ENCODE data around the gene SMIM32.

DNA sequence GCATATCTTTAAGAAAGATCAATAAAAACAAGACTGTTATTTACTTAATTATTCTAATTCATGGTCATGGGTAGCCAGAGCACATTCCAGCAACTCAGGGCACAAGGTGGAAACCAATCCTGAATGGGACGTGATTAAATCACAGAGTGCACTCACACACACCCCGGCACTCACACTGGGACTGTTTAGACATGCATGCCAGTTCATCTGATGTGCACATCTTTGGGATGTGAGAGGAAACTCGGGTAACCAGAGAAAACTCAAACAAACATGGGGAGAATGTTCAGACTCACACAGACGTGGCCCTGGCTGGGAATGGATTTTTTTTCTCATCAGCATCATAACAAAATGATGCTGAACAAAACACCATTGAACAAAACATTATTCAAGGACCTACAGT, 31.0 kb downstream of the SMIM32 start:
- TF ChIP-seq CTCF (conservative IDR thresholded peaks at IDR 0.05; ENCODE audit: low read depth in 2 of 2) (no peak), EZH2 (IDR thresholded peaks at IDR 0.05; ENCODE audit: low read depth, unreplicated experiment) (no peak)

Data from GM23338 (cell line).